ENCODE data around the gene KCNJ12. TPM values are rescaled to one million over a fixed set of nuclear protein-coding genes. Genes with fewer than 3 reads are reported as not detected.

The KCNJ12 gene
- total RNA-seq, 1 experiment from 2014 or later = 5.8 TPM

DNA sequence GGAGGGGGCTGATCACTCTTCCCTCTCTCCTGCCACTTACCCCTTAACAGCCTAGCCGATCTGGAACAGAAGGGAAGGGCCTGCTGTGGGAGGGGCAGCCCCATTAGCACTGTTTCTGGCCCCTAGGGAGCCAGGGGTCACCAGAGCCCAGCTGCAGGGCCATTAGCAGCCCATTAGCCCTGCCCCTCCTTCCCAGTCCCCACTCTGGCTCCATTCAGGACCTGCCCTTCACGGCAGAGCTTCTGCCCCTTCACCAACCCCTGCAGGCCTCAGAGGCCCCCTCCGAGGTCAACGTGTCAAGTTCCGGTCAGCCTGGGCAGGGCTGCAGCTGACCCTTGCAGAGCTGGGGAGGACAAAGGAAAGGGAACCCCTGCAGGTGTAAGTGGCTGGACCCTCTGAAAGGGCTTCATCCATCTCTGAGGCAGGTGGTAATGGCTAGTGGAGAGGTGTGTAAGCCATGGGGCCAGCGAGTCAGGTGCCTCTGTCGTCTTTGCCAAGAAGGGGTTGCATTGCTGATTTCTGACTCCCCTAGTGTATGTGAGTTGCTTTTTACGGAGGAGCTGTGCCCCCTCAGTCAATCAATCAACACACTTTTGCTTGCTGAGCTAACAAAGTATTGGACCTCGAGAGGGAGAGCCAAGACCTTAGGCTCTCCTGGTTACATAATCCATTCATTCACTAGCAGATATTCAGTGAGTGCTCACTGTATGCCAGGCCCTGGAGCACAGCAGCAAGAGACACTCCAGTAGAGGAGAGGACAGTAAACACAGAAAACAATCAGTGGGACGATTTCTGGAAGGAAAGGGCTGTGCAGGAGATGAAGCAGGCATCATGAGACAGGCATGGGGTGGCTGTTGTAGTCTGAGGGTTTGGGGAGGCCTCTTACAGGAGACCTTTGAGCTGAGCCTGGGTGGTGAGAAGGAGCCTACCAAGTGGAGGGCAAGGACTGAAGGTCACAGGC lies 18.2 kb upstream of the KCNJ12 start:
- Histone ChIP-seq H2AFZ (ENCODE audit: low read depth, low read length, poor library complexity, severe bottlenecking) (no peak overlapping the region), H3K27me3 (ENCODE audit: insufficient read depth, low read length) (no peaks in the 10 kb centered on the region), H4K20me1 (ENCODE audit: insufficient read depth) (no peaks in the 10 kb centered on the region), H3K9me2 (ENCODE audit: insufficient read depth) (no peaks in the 10 kb centered on the region), H3K4me2 (ENCODE audit: low read length) (no peak overlapping the region), H3K4me3 (replicated peaks in 1 of 2; ENCODE audit: low read depth in 1 of 2, low read length in 2 of 2) (no peak overlapping the region), H3K36me3 (ENCODE audit: control insufficient read depth in 1 of 2, insufficient read depth in 2 of 2, low read length in 2 of 2) (no peaks in the 10 kb centered on the region), H3K9me3 (ENCODE audit: control insufficient read depth in 1 of 2, insufficient read depth in 1 of 2, low read depth in 1 of 2, low read length in 2 of 2) (no peaks in the 10 kb centered on the region), H3K9ac (ENCODE audit: low read length) (no peak overlapping the region), H3K4me1 (ENCODE audit: control insufficient read depth in 1 of 2, insufficient read depth in 2 of 2, low read length in 2 of 2) (peaks cover 8 to 11% of the 10 kb centered on the region in 2 experiments), H3K79me2 (ENCODE audit: insufficient read depth, low read length) (no peaks in the 10 kb centered on the region), H3K27ac (ENCODE audit: low read depth, low read length) (no peak overlapping the region)
- ChIA-PET CTCF (no interaction called here), POLR2A (no interaction called here), RAD21 (ENCODE audit: low non-redundant PET in 1 of 2, low total read pairs in 2 of 2, uncharacterized antibody in 2 of 2, unreplicated experiment in 2 of 2) (no interaction called here)
- intact Hi-C loops (cut with micrococcal nuclease) = no loop called here
- no peak for ATAC-seq
- no TSS peak for BruUV-seq (replicated peaks)
- TF ChIP-seq YY1 (IDR thresholded peaks at IDR 0.05; ENCODE audit: extremely low read depth, insufficient replicate concordance, low read depth, low read length) (no peak), FOSL1 (IDR thresholded peaks at IDR 0.05; ENCODE audit: low read depth) (no peak), JUND (IDR thresholded peaks at IDR 0.05) (no peak)
- no peak for DNase-seq (ENCODE audit: low read depth, low spot score)

DNA sequence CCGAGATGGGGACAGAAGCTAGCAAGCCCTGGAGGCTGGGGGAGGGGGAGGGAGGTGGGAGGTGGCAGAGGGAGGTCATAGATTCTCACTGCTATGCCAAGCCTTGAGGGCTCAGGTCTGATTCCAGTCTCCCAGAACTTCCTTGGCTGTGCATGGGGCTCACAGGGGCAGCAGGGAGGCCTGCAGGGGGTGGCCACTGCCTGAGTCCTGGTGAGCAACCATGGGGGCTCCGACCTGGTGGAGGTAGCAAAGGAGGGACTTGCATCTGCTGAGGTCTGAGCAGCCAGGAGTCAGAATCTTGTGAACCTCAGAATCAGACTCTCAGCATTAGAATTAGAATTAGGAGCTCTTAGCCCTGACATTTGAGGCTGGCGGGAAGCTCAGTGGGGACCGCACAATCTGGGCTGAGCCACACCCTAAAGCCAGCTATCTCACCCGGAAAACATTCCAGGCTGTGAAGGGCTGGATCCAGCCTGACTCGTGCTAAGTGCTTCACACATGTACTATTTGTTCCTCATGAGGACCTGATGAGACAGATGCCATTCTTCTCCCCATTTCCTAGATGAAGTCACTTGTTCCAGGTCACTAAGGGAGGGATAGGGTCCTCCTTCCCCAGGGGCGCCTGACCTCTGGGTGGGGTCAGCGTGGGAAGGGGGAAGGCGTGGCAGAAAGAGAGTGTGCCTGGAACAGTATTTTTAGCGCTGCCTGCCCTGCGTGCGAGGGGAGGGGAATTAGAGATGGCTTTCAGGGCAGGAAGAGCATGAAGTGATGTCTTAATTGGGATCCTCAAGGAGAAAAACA lies 17.3 kb upstream of the KCNJ12 start:
- no peak for DNase-seq (ENCODE audit: low read depth, low spot score)

More for the DNA sequence above, 17.3 kb upstream of the KCNJ12 start:
- Histone ChIP-seq H3K36me3 (ENCODE audit: control insufficient read depth in 1 of 2, insufficient read depth in 2 of 2, low read length in 2 of 2) (no peaks in the 10 kb centered on the region), H3K9me2 (ENCODE audit: insufficient read depth) (no peaks in the 10 kb centered on the region), H3K79me2 (ENCODE audit: insufficient read depth, low read length) (no peaks in the 10 kb centered on the region), H3K9ac (ENCODE audit: low read length) (0 out of 2 replicates have a peak overlapping the region, but pooled peaks have one; percentile 14), H3K4me2 (ENCODE audit: low read length) (peak overlapping the region; percentile 54), H3K4me3 (replicated peaks in 1 of 2; ENCODE audit: low read depth in 1 of 2, low read length in 2 of 2) (no peak overlapping the region), H3K27ac (ENCODE audit: low read depth, low read length) (no peak overlapping the region), H3K4me1 (ENCODE audit: control insufficient read depth in 1 of 2, insufficient read depth in 2 of 2, low read length in 2 of 2) (peaks cover 8 to 11% of the 10 kb centered on the region in 2 experiments), H2AFZ (ENCODE audit: low read depth, low read length, poor library complexity, severe bottlenecking) (peak overlapping the region; percentile 45), H3K9me3 (ENCODE audit: control insufficient read depth in 1 of 2, insufficient read depth in 1 of 2, low read depth in 1 of 2, low read length in 2 of 2) (no peaks in the 10 kb centered on the region), H4K20me1 (ENCODE audit: insufficient read depth) (no peaks in the 10 kb centered on the region), H3K27me3 (ENCODE audit: insufficient read depth, low read length) (no peaks in the 10 kb centered on the region)
- POLR2A ChIA-PET = no interaction called here
- RAD21 ChIA-PET (ENCODE audit: low non-redundant PET in 1 of 2, low total read pairs in 2 of 2, uncharacterized antibody in 2 of 2, unreplicated experiment in 2 of 2) = no interaction called here
- TF ChIP-seq MAX (IDR thresholded peaks at IDR 0.05) (0 out of 2 replicates have a peak, but pooled peaks have one; percentile 28), ZNF274 (IDR thresholded peaks at IDR 0.05; ENCODE audit: low read depth, low read length) (no peak)
- peak; percentile 77 for ATAC-seq
- intact Hi-C loops (cut with micrococcal nuclease) = no loop called here
- CTCF ChIA-PET = no interaction called here
- no TSS peak for BruUV-seq (replicated peaks)

All from HCT116 (cell line).